AG04450 (cell line): ENCODE results near the gene LRRC34. TPM values are rescaled to one million over a fixed set of nuclear protein-coding genes. Genes with fewer than 3 reads are reported as not detected.

Experiments
- CTCF ChIA-PET: fragments of 300-600, 350-600 bp; formaldehyde crosslinking; extraction: SDS; loops from one replicate; lab custom pipeline; 2022; ENCODE audit warnings: antibody characterized with exemption, inconsistent platforms; lab: Charles Lee
- POLR2A ChIA-PET: fragments of 350-600 bp; formaldehyde crosslinking; extraction: SDS; loops from one replicate; lab custom pipeline; 2021; ENCODE audit warnings: antibody characterized with exemption, inconsistent platforms; lab: Yijun Ruan, JAX
- DNase-seq: peaks from one replicate; pipeline ENCODE4 v3.0.0-alpha.2; 2011; ENCODE audit warnings: low read depth, low spot score
- H3K27ac ChIP-seq: one replicate; pipeline ENCODE4 v1.5.1; 2012; ENCODE audit warnings: low read depth, low read length, control low read depth
- H3K27me3 ChIP-seq: one replicate; pipeline ENCODE4 v1.6.0; 2012; ENCODE audit warnings: low read length; ENCODE audit not compliant: control insufficient read depth, insufficient read depth
- H3K4me3 ChIP-seq: 2 replicates; pipeline ENCODE4 v1.5.1; 2011; ENCODE audit warnings: mild to moderate bottlenecking, low read depth, low read length, control low read depth
- H3K9me3 ChIP-seq: 2 replicates; pipeline ENCODE4 v1.5.1; 2012; ENCODE audit warnings: low read length; ENCODE audit not compliant: control insufficient read depth, insufficient read depth
- polyA plus RNA-seq: library from polyadenylated mRNA; depleted of rRNA; stranded (reverse); fragments of >200 nt; gene quantifications from 2 replicates; pipeline ENCODE4 v1.2.3, GENCODE V29; 2011
- TF ChIP-seq, protein P1 (sequence below): IDR thresholded peaks from 2 replicates; pipeline ENCODE4 v1.5.1; 2011; ENCODE audit warnings: low read depth, low read length, control low read depth, inconsistent platforms

The LRRC34 gene
- polyA plus RNA-seq, 1 experiment: 2.3 TPM

DNA sequence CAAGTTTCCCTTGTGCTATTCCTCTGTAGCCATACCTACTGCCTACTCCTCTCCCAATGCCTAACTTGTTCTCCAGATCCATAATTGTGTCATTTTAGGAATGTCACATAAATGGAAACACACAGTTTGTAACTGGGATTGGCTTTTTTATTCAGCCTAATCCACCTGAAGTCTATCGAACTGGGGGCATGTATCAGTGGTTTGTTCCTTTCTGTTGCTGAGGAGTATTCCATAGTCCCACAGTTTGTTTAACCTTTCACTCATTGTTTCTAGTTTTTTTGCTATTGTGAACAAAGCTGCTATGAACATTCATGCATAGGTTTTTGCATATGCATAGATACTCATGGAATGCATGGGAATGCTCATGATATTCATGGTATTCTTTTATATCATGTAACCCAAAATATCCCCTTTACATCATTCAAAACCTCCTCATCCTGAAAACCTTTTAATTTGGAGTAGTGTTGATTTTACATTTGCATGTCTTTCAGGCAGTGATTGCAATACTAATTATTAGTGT, 25.9 kb upstream of the LRRC34 start:
- no peak overlapping the region for H3K27ac ChIP-seq
- no peaks in the 10 kb centered on the region for H3K9me3 ChIP-seq
- no peaks in the 10 kb centered on the region for H3K27me3 ChIP-seq
- ChIA-PET CTCF (no interaction called here), POLR2A (no interaction called here)
- DNase-seq: no peak
- TF ChIP-seq, protein P1, sequence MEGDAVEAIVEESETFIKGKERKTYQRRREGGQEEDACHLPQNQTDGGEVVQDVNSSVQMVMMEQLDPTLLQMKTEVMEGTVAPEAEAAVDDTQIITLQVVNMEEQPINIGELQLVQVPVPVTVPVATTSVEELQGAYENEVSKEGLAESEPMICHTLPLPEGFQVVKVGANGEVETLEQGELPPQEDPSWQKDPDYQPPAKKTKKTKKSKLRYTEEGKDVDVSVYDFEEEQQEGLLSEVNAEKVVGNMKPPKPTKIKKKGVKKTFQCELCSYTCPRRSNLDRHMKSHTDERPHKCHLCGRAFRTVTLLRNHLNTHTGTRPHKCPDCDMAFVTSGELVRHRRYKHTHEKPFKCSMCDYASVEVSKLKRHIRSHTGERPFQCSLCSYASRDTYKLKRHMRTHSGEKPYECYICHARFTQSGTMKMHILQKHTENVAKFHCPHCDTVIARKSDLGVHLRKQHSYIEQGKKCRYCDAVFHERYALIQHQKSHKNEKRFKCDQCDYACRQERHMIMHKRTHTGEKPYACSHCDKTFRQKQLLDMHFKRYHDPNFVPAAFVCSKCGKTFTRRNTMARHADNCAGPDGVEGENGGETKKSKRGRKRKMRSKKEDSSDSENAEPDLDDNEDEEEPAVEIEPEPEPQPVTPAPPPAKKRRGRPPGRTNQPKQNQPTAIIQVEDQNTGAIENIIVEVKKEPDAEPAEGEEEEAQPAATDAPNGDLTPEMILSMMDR: no peak
- H3K4me3 ChIP-seq: no peak overlapping the region

DNA sequence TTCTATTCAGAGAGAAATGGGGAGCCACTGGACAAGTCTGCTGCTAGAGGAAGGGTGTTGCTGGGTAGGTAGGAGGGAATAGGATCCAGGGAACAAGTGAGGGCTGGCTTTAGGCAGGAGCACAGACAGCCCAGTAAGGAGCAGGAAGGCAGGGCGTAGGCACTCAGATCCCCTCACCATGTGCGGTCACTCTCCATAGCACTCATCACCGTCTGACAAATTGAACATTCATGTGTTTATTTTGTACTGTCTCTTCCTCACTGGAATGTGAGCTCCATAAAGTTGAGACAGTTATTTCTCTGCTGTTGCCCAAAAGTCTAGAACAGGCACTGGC, 24.2 kb upstream of the LRRC34 start:
- H3K27ac ChIP-seq: peak overlapping the region; percentile 22
- CTCF ChIA-PET: no interaction called here
- POLR2A ChIA-PET: no interaction called here
- H3K9me3 ChIP-seq: no peaks in the 10 kb centered on the region
- no peaks in the 10 kb centered on the region for H3K27me3 ChIP-seq
- TF ChIP-seq, protein P1: no peak
- no peak for DNase-seq
- H3K4me3 ChIP-seq: no peak overlapping the region

DNA sequence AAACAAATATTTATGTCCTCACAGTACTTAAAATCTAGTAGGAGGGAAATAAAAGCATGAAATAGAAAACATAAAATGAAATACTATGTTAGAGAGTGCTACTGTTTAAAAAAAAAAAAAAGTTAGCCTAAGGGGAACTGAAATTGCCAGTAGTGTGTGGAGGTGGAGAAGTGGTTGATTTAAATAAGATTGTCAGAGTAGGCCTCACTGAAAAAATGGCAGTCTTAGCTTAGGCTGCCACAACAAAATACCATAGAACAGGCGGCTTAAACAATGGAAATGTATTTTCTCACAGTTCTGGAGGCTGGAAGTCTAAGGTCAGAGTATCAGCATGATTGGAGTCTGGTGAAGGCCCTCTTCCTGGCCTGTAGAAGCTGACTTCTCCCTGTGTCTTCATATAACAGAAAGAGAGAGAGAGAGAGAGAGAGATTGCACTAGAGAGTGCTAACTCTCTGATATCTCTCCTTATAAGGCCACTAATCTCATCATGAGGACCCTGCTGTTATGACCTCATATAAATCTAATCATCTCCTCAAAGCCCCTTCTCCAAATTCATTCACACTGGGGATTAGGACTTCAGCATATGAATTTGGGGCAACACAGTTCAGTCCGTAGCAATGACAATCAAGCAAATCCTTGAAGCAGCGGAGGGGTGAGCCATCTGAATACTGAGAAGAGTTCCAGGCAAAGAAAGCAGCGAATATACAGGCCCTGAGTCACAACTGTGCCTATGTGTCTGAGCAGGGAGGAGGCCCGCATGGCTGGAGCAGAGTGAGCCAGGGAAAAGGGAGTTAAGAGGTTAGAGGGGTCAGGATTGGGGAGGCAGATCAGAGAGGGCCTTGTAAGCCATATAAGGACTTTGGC, 23.6 kb upstream of the LRRC34 start:
- CTCF ChIA-PET: no interaction called here
- H3K9me3 ChIP-seq: no peaks in the 10 kb centered on the region
- no peak for DNase-seq

DNA sequence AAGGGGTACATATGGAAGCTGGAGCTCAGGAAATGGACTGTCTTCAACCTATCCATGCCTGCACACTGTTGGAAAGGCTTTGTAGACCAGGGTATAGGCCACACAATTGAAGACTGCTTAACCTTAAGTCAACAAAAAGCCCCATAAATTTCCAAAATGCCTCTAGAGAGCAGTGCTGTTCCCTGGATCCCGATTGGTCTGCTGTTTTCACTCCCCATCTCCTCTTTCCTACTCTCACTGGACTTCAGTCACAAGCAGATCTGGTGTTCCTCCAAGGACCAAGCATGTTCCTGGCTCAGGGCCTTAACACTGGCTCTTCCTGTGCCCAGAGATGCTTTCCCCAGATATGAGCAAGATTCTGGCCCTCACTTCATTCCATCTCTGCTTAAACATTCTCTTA, 22.8 kb upstream of the LRRC34 start:
- Histone ChIP-seq H3K4me3 (no peak overlapping the region), H3K27me3 (no peaks in the 10 kb centered on the region), H3K27ac (no peak overlapping the region), H3K9me3 (no peaks in the 10 kb centered on the region)
- ChIA-PET CTCF (no interaction called here), POLR2A (interaction anchor here (0.6 kb wide), 1 partner anchor 64 kb away, joined by 3 read pairs; no protein-coding TSS in a partner anchor)
- DNase-seq: no peak
- TF ChIP-seq, protein P1: no peak

More for the DNA sequence above, 23.6 kb upstream of the LRRC34 start:
- H3K27ac ChIP-seq: peak overlapping the region; percentile 22
- H3K4me3 ChIP-seq: no peak overlapping the region
- TF ChIP-seq, protein P1: no peak
- no peaks in the 10 kb centered on the region for H3K27me3 ChIP-seq
- POLR2A ChIA-PET: interaction anchor here (0.6 kb wide), 1 partner anchor 63 kb away, joined by 3 read pairs; the partner anchor contains the start of gene MYNN

DNA sequence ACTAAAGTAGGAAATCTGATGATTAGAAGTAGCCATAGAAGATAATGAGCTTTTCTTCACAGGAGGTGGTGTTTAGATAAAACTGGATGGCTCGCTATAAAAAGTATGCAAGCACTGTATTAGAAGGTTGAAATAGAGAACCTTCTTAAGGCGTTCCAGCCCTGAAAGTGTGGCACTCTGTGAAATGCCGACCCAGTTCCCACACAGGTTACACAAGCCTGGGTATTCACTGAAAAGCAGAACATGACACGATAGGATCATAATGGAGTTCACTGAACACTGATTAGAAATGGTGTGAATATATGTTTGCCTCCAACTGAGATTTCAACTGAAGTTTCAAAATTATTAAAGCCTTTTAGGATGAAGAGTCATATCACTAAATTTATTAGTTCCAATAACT, 15.0 kb upstream of the LRRC34 start:
- Histone ChIP-seq H3K27me3 (no peaks in the 10 kb centered on the region), H3K4me3 (no peak overlapping the region), H3K27ac (no peak overlapping the region), H3K9me3 (no peaks in the 10 kb centered on the region)
- TF ChIP-seq, protein P1: no peak
- DNase-seq: no peak
- ChIA-PET CTCF (no interaction called here), POLR2A (no interaction called here)
